HG03097 (cell line): Measurements from ENCODE around the gene PIGQ.
"Not testable (repeated sequence)": the region's sequence is repeated elsewhere in the genome, so short reads cannot be mapped to it uniquely, and the experiment has no call there.

ENCODE experiments used
- ATAC-seq: cut with Tn5 transposase; IDR thresholded peaks from one replicate; pipeline ENCODE4 v1.9.1; 2021; ENCODE audit not compliant: unreplicated experiment, low FRiP score

PIGQ gene

DNA sequence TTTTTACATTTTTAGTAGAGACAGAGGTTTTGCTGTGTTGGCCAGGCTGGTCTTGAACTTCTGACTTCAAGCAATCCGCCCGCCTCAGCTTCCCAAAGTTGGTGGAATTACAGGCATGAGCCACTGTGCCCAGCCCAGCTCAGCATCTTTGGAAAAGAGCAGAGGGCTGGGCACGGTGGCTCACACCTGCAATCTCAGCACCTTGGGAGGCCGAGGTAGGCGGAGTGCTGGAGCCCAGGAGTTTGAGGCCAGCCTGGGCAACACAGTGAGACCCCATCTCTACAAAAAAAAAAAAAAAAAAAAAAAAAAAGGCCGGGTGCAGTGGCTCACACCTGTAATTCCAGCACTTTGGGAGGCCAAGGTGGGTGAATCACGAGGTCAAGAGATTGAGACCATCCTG is 27.9 kb downstream of the PIGQ start:
- not testable (repeated sequence) for ATAC-seq

DNA sequence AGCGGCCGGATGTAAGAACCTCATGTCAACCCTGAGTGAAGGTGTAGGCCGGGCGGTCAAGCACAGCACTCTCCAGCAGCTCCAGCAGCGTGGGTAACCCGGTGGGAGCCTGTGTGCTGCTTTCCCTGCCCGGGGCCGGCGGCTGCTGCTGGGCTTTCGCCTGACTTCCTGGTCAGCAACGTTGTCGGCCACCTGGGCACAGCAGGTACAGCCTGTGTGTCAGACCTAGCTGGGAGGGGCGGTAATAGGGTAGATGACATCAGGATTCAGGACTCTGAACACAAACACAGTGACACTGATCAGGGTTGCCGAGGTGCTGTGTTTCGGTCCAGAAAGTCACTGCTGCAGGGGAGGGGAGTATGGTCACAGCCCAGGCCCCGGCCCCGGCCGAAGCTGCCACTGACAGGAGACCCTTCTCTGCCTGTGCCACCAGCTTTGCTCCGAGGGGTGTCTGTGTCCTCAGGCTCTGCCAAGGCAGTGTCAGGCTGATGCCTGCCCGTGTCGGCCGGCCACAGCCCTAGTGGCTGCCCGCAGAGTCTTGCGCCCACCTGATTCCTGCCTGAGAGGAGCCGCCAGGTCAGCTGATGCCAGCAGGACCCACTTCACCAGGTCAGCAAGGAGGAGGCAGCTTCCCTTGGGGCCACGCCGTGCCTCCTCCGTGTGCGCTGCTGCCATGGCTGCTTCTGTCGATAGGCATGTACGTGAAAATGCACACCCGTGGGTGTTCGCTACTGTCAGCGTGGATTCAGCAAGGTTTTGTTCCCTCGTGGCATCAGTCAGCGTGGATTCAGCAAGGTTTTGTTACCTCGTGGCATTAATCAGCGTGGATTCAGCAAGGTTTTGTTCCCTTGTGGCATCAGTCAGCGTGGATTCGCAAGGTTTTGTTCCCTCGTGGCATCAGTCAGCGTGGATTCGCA is 29.3 kb downstream of the PIGQ start:
- ATAC-seq, result no peak

DNA sequence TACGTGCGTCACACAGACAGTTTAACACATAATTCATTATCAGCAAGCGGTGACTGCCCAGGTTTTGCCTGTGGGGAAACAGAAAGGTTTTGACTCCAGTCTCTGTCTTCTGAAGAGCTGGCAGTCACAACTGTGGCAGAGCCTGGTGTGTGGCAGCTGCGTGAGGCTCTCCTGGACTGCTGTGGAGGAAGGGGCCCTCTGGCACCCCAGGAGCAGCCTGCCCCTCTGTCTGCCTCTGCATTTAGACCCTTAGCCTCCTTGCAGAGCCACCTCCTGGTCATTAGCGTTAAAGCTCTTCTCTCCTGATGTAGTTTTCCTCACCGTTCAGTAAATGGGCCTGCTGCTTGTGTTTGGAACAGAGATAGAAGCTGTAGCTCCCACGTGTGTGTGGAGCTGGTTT is 31.0 kb downstream of the PIGQ start:
- ATAC-seq, result no peak

DNA sequence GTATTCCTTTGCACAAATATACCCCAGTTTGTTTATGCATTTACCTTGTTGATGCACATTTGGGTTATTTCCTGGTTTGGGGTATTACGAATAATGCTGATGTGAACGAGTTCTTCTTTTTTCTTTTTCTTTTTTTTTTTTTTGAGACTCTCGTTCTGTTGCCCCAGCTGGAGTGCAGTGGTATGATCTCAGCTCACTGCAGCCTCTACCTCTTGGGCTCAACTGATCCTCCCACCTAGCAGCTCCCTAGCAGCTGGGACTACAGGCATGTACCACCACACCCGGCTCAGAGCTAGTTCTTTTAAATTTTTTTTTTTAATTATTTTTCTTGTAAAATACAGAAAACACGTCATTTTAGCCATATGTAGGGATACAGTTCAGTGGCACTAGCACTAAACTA is 34.2 kb downstream of the PIGQ start:
- ATAC-seq, result no peak

DNA sequence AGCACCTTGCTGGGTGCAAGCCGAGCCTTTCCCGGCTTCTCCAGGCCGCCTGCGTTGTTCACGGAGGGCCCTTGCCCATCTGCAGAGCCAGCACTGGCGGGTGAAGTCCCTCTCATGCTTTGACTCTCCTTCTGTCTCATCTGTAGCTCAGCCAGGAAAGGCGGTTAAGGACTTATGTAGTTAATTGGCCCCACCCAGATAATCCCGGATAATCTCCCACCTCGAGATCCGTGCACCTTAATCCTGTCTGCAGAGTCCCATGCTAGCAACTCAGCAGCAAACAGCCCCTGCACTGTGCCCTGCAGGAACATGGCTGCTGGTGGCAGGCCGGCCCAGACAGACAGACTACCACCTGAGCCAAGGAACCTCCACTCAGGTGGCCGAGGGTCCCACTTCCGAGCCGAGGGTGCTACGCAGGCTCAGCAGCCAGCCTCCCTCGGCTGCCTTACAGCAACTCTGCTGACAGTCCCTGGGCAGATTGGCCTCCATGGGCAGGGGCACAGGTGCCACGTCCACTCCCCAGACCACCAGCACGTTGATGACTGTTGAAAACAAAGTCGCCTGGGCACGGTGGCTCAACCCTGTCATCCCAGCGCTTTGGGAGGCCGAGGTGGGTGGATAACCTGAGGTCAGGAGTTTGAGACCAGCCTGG is 37.0 kb downstream of the PIGQ start:
- no peak for ATAC-seq

DNA sequence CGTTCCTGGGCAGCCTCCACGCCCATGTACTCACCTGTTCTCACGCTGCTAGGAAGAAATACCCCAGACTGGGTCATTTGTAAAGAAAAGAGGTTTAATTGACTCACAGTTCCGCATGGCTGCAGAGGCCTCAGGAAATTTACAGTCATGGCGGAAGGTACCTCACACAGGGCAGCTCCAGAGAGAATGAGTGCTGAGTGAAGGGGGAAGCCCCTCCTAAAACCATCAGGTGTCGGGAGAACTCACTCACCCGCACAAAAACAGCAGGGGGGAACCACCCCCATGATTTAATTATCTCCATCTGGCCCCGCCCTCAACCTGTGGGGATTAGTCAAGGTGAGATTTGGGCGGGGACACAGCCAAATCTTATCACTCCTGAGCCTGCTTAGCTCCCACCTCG is 38.3 kb downstream of the PIGQ start:
- ATAC-seq, result no peak

DNA sequence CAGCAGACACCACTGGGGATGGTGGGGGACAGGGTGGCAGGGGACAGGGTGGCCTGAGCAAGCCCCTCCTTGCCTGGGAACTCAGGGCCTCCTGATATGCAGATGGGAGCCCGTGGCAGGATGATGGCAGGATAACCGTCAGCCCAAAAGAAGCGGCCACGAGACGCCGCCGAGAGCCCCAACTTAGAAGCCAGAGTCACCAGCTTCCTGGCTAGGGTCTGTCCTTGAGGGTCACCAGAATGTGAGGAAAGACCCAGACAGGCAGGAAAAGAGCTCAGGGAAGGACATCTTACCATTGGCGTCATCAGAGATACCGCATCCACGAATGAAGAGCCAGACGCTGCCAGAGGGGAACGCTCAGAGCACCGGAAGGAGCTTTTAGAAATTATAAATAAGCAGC is 39.5 kb downstream of the PIGQ start:
- no peak for ATAC-seq

DNA sequence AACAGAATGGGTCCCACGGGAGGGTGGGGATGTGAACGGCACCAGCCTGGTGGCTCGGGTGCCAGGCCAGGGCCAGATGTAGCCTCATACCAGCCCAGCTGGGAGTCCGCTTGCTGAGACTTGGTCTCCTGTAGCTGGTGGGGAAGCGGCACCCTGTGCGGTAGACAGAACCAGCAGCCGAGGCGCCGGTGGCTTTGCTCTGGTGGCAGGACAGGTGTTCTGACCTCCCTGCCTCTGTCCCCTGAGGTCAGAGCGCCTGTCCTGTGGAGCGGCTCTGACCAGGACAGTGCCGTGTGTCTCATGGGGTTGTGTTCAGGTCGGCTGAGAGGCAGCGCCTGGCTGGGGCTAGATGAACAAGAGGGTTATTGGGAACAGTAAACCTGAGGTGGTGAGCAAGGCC is 40.2 kb downstream of the PIGQ start:
- no peak for ATAC-seq

DNA sequence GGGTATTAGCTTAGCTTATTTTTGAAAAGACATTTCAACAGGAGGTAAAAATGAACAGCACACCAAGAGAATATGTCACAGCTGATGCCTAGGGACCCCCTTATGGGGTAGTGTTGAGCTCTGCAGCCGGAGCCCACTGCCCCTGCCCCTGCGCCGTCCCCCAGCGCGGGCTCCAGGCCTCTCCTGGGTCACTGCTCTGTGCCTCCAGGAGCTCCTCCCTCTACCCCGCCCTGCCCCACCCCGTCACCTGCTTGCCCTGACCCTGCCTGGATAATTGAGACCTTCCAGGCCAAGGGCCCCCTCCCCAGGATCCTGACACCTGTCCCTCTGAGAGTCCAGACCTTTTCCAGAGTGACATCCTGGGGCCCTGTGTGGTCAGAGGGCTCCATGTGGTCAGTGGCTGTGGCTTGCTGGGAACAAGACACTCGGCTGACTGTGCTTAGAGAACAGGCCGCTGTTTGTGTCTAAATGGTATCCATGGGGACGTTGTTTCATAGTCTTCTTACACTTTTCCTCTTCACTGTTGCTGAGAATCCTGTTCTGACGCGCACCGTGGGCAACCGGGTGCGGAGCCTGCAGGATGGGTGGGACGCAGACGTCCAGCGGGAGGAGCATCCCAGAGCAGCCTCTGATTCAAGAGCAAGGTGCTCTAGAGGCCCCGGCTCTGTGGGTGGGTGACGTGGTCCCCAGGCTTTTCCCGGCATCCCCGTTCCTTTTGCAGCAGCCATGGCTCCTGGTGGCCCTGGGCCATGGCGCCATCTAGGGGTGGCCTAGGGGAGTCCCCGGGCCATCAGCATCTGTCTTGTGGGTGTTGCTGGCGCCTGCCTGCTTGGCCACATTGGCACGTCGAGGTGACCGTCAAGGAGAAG is 41.0 kb downstream of the PIGQ start:
- no peak for ATAC-seq

DNA sequence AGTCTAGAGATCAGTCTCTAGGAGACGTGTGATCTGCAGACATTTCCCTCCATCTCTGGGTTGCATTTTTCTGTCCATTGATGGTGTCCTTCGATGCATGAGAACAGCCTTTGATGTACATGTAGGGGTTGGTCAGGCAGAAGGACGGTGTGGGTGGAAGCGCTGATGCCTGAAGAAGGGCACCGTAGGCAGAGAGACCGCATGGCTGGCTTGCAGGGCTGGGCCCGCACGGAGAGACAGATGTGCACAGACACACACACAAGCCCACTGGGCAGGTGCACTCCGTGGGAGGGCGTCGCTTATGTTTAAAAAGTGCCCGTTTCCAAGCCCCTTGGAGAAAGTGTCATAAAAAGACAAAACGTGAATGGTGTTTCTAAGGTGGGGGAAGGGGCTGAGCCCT is 45.4 kb downstream of the PIGQ start:
- ATAC-seq, result no peak

DNA sequence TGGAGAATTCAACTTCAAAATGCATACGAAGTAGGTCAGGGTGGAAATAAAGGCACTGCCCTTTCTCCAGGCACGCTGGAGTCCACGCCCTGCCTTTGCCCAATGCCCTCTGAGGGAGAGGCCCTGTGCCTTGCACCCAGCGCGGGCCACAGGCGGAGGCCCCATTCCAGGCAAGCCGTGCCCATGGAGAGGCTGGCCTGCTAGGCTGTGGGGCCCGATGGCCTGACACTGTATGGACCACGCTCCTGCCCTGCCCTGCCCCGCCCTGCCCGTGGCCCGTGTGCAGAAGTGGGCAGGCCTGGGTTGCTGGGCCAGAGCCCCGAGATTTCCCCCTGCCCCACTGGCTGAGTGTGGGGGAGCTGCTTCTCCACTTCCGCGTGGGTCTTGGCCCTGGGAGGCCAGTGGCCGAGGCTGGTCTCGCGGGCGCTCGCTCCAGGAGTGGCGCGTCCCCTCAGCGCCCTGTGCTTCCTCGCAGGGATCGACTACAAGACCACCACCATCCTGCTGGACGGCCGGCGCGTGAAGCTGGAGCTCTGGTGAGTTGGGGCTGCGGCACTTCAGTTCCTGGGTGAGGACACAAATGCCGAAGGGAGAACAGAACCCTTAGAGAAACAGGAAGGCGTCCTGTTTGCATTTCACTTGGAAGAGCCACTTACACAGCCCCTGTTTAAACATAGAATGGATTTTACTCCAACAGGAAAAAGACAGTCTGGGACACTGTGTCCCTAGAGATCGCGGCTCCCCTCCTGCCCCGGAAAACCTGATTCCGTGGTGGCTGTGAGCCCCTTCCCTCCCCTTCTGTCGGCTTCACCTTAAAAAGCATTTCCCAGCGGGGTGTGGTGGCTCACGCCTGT is 47.2 kb downstream of the PIGQ start:
- no peak for ATAC-seq

DNA sequence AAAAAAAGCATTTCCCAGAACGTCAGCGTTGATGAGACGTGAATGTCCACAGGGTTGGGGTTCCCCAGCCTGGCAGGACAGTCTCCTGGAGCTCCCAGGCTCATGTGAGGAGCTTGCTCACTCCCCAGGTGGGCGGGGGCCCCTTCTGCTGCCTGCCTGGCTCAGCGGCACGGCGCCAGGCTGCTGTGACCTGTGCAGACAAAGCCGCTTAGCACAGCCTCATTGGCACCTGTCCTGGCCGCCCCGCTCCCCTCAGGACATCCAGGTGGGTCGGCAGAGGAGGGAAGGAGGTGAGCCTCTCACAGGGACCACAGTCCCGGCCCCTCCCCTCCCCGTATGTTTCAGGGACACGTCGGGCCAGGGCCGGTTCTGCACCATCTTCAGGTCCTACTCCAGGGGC is 48.1 kb downstream of the PIGQ start:
- no peak for ATAC-seq

DNA sequence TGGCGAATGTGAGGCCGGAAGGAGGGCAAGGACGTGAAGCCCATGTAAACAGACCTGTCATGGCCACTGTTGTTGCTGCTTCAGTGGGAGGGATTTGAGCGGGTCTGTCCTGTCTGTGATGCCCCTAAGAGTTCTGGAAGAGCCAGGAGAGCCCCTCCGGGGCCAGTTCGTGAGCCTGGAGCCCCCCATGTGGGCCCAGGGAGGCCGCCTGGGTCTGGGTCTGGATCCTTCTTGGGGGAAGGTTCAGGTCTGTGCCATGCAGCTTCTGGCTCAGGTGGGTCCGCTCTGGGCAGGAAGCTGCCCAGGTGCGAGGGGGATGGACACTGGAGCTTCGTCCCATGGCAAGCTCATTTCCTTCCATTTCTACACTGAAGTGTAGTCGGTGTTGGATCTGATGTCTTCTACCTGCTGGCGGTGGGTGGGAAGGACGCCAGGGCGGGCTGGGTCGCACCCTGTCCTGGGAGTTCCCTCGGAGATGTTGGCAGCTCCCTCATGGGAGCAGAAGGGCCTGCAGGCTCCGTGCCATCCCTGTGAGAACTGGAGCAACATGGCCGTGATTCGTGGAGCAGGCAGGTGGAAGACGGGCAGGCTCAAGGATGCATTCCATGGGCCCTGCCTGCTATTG is 49.8 kb downstream of the PIGQ start:
- ATAC-seq, result no peak

DNA sequence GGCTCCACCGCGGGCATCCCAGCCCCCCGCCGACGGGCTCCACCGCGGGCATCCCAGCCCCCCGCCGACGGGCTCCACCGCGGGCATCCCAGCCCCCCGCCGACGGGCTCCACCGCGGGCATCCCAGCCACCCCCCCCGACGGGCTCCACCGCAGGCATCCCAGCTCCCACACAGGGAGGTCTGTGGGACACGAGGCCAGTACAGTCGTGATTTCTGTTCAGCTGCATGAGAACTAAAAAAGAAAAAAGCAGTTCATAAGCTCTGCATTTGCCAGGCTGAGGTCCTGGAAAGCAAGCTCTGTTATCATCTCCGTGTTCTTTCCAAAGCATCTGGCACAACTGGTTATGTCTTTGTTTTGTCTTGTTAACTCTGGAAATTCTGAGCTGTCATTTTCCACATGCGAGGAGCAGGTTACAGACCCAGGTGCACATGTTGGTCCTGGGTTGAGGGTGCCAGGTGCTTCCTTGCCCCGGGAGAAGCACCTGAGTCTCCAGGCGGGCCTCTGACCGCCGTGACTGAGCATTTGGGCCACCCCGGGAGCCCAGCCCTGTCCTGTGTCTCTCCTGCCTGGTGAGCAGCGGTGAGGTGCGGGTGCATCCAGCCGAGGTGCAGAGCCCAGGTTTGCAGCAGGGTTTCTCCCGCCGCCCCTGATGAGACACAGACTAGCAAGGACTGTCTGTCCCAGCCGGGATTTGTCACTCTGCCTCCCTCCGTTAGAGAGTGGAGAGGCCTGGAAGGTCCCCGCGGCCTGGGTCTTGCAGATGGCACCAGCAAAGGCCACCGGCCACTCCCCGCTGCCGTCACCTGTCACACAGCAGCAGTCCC is 51.1 kb downstream of the PIGQ start:
- ATAC-seq, result no peak

DNA sequence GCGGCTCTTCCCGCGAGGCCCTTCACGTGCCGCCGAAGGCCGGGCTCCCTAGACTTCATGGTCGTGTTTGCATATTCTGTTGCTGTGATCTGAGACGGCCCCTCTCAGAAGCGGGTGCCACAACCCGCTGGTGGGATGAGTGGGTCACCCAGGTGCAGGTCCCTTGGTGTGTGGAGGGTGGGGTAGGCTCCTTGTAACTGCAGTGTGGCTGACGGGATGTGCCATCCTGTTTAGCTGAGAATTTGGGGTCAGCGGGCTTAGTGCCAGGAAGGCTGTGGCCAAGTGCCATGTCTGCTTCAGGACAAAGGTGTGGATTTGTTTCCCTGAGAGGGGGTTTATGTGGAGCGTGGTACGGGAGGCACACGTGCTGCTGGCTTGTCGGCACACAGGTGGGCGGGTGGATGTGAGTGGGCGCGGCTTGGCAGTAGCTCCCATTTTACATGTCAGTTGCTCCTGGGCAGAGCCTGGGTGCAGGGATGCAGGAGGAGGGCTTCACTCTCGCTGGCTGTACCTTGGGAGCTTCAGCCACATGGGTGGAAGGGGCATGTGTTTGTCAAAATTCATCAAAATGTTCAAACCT is 51.8 kb downstream of the PIGQ start:
- no peak for ATAC-seq

DNA sequence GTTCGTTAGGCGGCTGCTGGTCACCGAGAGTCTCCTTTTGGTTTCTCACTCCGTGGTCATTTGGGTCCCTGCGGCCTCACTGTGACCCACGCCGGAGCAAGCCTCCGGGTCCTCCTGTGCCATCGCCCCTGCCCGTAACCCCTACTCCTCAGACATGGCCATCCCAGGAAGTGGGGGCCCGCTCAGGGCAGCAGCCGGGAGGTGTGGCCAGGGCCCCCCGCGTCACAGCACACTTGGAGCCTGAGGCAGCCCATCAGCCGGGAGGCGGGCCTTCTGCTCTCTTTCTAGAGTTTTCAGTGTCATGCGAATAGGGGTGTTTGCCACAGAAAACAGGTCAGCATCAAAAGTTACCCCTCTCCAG is 53.1 kb downstream of the PIGQ start:
- no peak for ATAC-seq

DNA sequence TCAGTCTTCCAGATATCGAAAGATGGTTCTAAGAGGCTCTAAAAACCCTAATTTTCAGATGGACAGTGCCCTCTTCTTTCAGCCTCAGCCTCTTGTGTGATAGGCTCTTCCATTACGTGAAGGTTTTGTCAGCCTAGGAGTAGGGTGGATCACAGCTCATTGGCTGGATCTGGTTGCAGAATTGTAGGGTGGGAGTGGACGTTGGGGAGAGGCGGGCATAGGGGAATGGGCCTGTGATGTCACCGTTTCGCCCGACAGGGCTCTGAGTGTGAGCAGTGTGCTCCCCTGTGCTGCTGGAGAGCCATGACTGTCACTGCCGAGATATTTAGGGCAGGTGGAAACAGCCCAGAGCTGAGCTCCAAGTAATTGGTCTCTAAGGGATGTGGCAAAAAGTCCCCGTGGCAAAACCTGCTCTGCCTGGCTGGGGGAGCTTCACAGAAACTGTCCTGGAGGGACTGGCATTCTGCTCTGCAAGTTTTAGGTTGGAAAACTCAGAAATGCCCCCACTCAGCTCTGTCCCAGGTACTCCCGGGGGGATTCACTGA is 54.8 kb downstream of the PIGQ start:
- ATAC-seq, result no peak
